Measurements from ENCODE around the gene RBM33. TPM values are rescaled to one million over a fixed set of nuclear protein-coding genes. Genes with fewer than 3 reads are reported as not detected.
A peak's percentile ranks its signal among the peaks of the same experiment; 100 is the strongest.
"Not testable (repeated sequence)": the region's sequence is repeated elsewhere in the genome, so short reads cannot be mapped to it uniquely, and the experiment has no call there.

RBM33 gene
- total RNA-seq, 8 experiments from 2014 or later = 13.3 to 52.0 (median 29.3) TPM

- no peaks in the 10 kb centered on the region for H3K4me1 ChIP-seq (replicated peaks in 1 of 2)
- in situ Hi-C loops (cut with MboI; ENCODE audit: low pct_unique_long_range_greater_than_20kb in 2 of 9, low sequenced_read_pairs in 9 of 9, unreplicated experiment in 9 of 9) = loop anchor here in 1 of 9 experiments (25.0 kb wide), 1 partner anchor 127 kb away; no protein-coding TSS in a partner anchor
- 13 to 80% (median 60%) methylated on average over 1 to 11 of the region's 11 CpGs; no CpG with 5 or more reads in 1 of the 10 experiments for whole genome bisulfite sequencing, 10 experiments
- H3K4me3 ChIP-seq = no peak overlapping the region
- no peak overlapping the region for H3K27ac ChIP-seq
- ATAC-seq (replicated peaks in 6 of 8) = no peak
These were observed 33.7 kb upstream of the RBM33 start for GRCh38 chr7:155610633-155611193.

- Histone ChIP-seq H3K4me1 (replicated peaks in 1 of 2) (no peaks in the 10 kb centered on the region), H3K4me3 (no peak overlapping the region), H3K27ac (no peak overlapping the region)
- no peak for ATAC-seq (replicated peaks in 6 of 8)
- in situ Hi-C loops (cut with MboI; ENCODE audit: low pct_unique_long_range_greater_than_20kb in 2 of 9, low sequenced_read_pairs in 9 of 9, unreplicated experiment in 9 of 9) = loop anchor here in 1 of 9 experiments (25.0 kb wide), 1 partner anchor 125 kb away; no protein-coding TSS in a partner anchor
- 33 to 100% (median 79%) methylated on average over 1 to 6 of the region's 9 CpGs; no CpG with 5 or more reads in 1 of the 10 experiments for WGBS, 10 experiments
These were observed 32.5 kb upstream of the RBM33 start for GRCh38 chr7:155611808-155612447.

GRCh38 chr7:155612658-155613057 lies 31.8 kb upstream of the RBM33 start:
- Histone ChIP-seq H3K4me1 (replicated peaks in 1 of 2) (no peaks in the 10 kb centered on the region), H3K4me3 (no peak overlapping the region), H3K27ac (no peak overlapping the region)
- in situ Hi-C loops (cut with MboI; ENCODE audit: low pct_unique_long_range_greater_than_20kb in 2 of 9, low sequenced_read_pairs in 9 of 9, unreplicated experiment in 9 of 9) = loop anchor here in 1 of 9 experiments (25.0 kb wide), 1 partner anchor 125 kb away; no protein-coding TSS in a partner anchor
- 38 to 100% (median 71%) methylated on average over 1 to 8 of the region's 10 CpGs; no CpG with 5 or more reads in 2 of the 10 experiments for WGBS, 10 experiments
- no peak for ATAC-seq (replicated peaks in 6 of 8)

- not testable (repeated sequence) for H3K27ac ChIP-seq; H3K4me1 ChIP-seq (replicated peaks in 1 of 2); H3K4me3 ChIP-seq; ATAC-seq (replicated peaks in 6 of 8)
- 100% methylated on average over 2 of the region's 6 CpGs; no CpG with 5 or more reads in 9 of the 10 experiments for WGBS, 10 experiments
- in situ Hi-C loops (cut with MboI; ENCODE audit: low pct_unique_long_range_greater_than_20kb in 2 of 9, low sequenced_read_pairs in 9 of 9, unreplicated experiment in 9 of 9) = loop anchor here in 1 of 9 experiments (25.0 kb wide), 1 partner anchor 122 kb away; no protein-coding TSS in a partner anchor
These were observed 29.4 kb upstream of the RBM33 start for GRCh38 chr7:155615085-155615484.

- no peaks in the 10 kb centered on the region for H3K4me1 ChIP-seq (replicated peaks in 1 of 2)
- in situ Hi-C loops (cut with MboI; ENCODE audit: low pct_unique_long_range_greater_than_20kb in 2 of 9, low sequenced_read_pairs in 9 of 9, unreplicated experiment in 9 of 9) = loop anchor here in 1 of 9 experiments (25.0 kb wide), 1 partner anchor 118 kb away; no protein-coding TSS in a partner anchor
- ATAC-seq (replicated peaks in 6 of 8) = peak in 1 of 8 experiments; percentile 34
- H3K4me3 ChIP-seq = no peak overlapping the region
- 20 to 93% (median 70%) methylated on average over 1 to 11 of the region's 16 CpGs for whole genome bisulfite sequencing, 10 experiments
- H3K27ac ChIP-seq = no peak overlapping the region
These were observed 25.5 kb upstream of the RBM33 start for GRCh38 chr7:155618708-155619633.

GRCh38 chr7:155619634-155620271 lies 24.7 kb upstream of the RBM33 start:
- Histone ChIP-seq H3K4me1 (replicated peaks in 1 of 2) (no peaks in the 10 kb centered on the region), H3K4me3 (no peak overlapping the region), H3K27ac (no peak overlapping the region)
- ATAC-seq (replicated peaks in 6 of 8) = no peak
- in situ Hi-C loops (cut with MboI; ENCODE audit: low pct_unique_long_range_greater_than_20kb in 2 of 9, low sequenced_read_pairs in 9 of 9, unreplicated experiment in 9 of 9) = loop anchor here in 1 of 9 experiments (25.0 kb wide), 1 partner anchor 118 kb away; no protein-coding TSS in a partner anchor
- 13 to 100% (median 82%) methylated on average over 1 to 7 of the region's 7 CpGs for WGBS, 10 experiments

GRCh38 chr7:155620497-155620896 lies 24.0 kb upstream of the RBM33 start:
- in situ Hi-C loops (cut with MboI; ENCODE audit: low pct_unique_long_range_greater_than_20kb in 2 of 9, low sequenced_read_pairs in 9 of 9, unreplicated experiment in 9 of 9) = loop anchor here in 1 of 9 experiments (25.0 kb wide), 1 partner anchor 117 kb away; no protein-coding TSS in a partner anchor
- H3K27ac ChIP-seq = no peak overlapping the region
- no peak overlapping the region for H3K4me3 ChIP-seq
- H3K4me1 ChIP-seq (replicated peaks in 1 of 2) = no peaks in the 10 kb centered on the region
- ATAC-seq (replicated peaks in 6 of 8) = no peak
- 0 to 100% (median 80%) methylated on average over 1 to 6 of the region's 6 CpGs; no CpG with 5 or more reads in 1 of the 10 experiments for WGBS, 10 experiments

- WGBS, 10 experiments = 49 to 100% (median 65%) methylated on average over 3 to 9 of the region's 10 CpGs; no CpG with 5 or more reads in 1 of the 10 experiments
- in situ Hi-C loops (cut with MboI; ENCODE audit: low pct_unique_long_range_greater_than_20kb in 2 of 9, low sequenced_read_pairs in 9 of 9, unreplicated experiment in 9 of 9) = loop anchor here in 1 of 9 experiments (25.0 kb wide), 1 partner anchor 116 kb away; no protein-coding TSS in a partner anchor
- H3K27ac ChIP-seq = no peak overlapping the region
- no peaks in the 10 kb centered on the region for H3K4me1 ChIP-seq (replicated peaks in 1 of 2)
- H3K4me3 ChIP-seq = no peak overlapping the region
- no peak for ATAC-seq (replicated peaks in 6 of 8)
These were observed 23.0 kb upstream of the RBM33 start for GRCh38 chr7:155621418-155621980.

- Histone ChIP-seq H3K27ac (no peak overlapping the region), H3K4me3 (no peak overlapping the region), H3K4me1 (replicated peaks in 1 of 2) (no peaks in the 10 kb centered on the region)
- ATAC-seq (replicated peaks in 6 of 8) = peak in 3 of 8 experiments; percentile 60 to 94 (median 86)
- 20 to 97% (median 89%) methylated on average over 4 to 6 of the region's 6 CpGs; no CpG with 5 or more reads in 1 of the 10 experiments for WGBS, 10 experiments
- in situ Hi-C loops (cut with MboI; ENCODE audit: low pct_unique_long_range_greater_than_20kb in 2 of 9, low sequenced_read_pairs in 9 of 9, unreplicated experiment in 9 of 9) = loop anchor here in 1 of 9 experiments (25.0 kb wide), 1 partner anchor 113 kb away; no protein-coding TSS in a partner anchor
These were observed 20.0 kb upstream of the RBM33 start for GRCh38 chr7:155624412-155624811.

- ATAC-seq (replicated peaks in 6 of 8) = no peak
These were observed 18.9 kb upstream of the RBM33 start for GRCh38 chr7:155625557-155625956.

GRCh38 chr7:155629171-155629570 lies 15.3 kb upstream of the RBM33 start:
- no peak for ATAC-seq (replicated peaks in 6 of 8)
- in situ Hi-C loops (cut with MboI; ENCODE audit: low pct_unique_long_range_greater_than_20kb in 2 of 9, low sequenced_read_pairs in 9 of 9, unreplicated experiment in 9 of 9) = no loop called here

More at GRCh38 chr7:155625557-155625956, 18.9 kb upstream of the RBM33 start:
- no peak overlapping the region for H3K27ac ChIP-seq
- H3K4me3 ChIP-seq = no peak overlapping the region
- in situ Hi-C loops (cut with MboI; ENCODE audit: low pct_unique_long_range_greater_than_20kb in 2 of 9, low sequenced_read_pairs in 9 of 9, unreplicated experiment in 9 of 9) = no loop called here
- H3K4me1 ChIP-seq (replicated peaks in 1 of 2) = no peaks in the 10 kb centered on the region
- WGBS, 10 experiments = 0 to 82% (median 32%) methylated on average over 1 to 4 of the region's 4 CpGs; no CpG with 5 or more reads in 5 of the 10 experiments

GRCh38 chr7:155631155-155631554 lies 13.3 kb upstream of the RBM33 start:
- Histone ChIP-seq H3K4me3 (no peak overlapping the region), H3K27ac (no peak overlapping the region), H3K4me1 (replicated peaks in 1 of 2) (no peaks in the 10 kb centered on the region)
- ATAC-seq (replicated peaks in 6 of 8) = no peak
- WGBS, 10 experiments = 13 to 100% (median 77%) methylated on average over 1 to 3 of the region's 3 CpGs
- in situ Hi-C loops (cut with MboI; ENCODE audit: low pct_unique_long_range_greater_than_20kb in 2 of 9, low sequenced_read_pairs in 9 of 9, unreplicated experiment in 9 of 9) = no loop called here

More at GRCh38 chr7:155629171-155629570, 15.3 kb upstream of the RBM33 start:
- WGBS, 10 experiments = 30 to 100% (median 85%) methylated on average over 1 of the region's 1 CpG; no CpG with 5 or more reads in 2 of the 10 experiments
- Histone ChIP-seq H3K4me3 (no peak overlapping the region), H3K27ac (no peak overlapping the region), H3K4me1 (replicated peaks in 1 of 2) (no peaks in the 10 kb centered on the region)

Data from motor neuron (in vitro differentiated cells).